Measurements from ENCODE around the gene CCDC187.

CCDC187 gene

GRCh38 chr9:136342181-136343120, 38.6 kb upstream of the CCDC187 start:
- no peak overlapping the region for H3K27ac ChIP-seq
- no peak for TF ChIP-seq CTCF (conservative IDR thresholded peaks at IDR 0.05)

- H3K27ac ChIP-seq, result no peak overlapping the region
- no peak for TF ChIP-seq CTCF (conservative IDR thresholded peaks at IDR 0.05)
These were observed 37.9 kb upstream of the CCDC187 start for GRCh38 chr9:136341769-136342168.

GRCh38 chr9:136341042-136341655, 37.3 kb upstream of the CCDC187 start:
- TF ChIP-seq CTCF (conservative IDR thresholded peaks at IDR 0.05), result no peak
- no peak overlapping the region for H3K27ac ChIP-seq

- no peak for TF ChIP-seq CTCF (conservative IDR thresholded peaks at IDR 0.05)
- H3K27ac ChIP-seq, result no peak overlapping the region
These were observed 36.6 kb upstream of the CCDC187 start for GRCh38 chr9:136340356-136341041.

GRCh38 chr9:136339958-136340310, 36.0 kb upstream of the CCDC187 start:
- TF ChIP-seq CTCF (conservative IDR thresholded peaks at IDR 0.05), result no peak
- H3K27ac ChIP-seq, result no peak overlapping the region

GRCh38 chr9:136339173-136339957, 35.5 kb upstream of the CCDC187 start:
- peak overlapping the region; percentile 34 for H3K27ac ChIP-seq
- TF ChIP-seq CTCF (conservative IDR thresholded peaks at IDR 0.05), result peak; percentile 99
